Mesenchymal stem cell (in vitro differentiated cells and primary cell): ENCODE measurements around the gene CHL1.

ENCODE experiments used
- DNase-seq: peaks from one replicate; pipeline ENCODE4 v3.0.0-alpha.2; 2013
- H2AFZ ChIP-seq: one replicate; pipeline ENCODE4 v1.6.1; 2013; ENCODE audit warnings: low read depth, mild to moderate bottlenecking, control low read depth, inconsistent platforms, low read length, moderate library complexity
- H2AK5ac ChIP-seq: 2 replicates; pipeline ENCODE4 v1.6.1; 2013; ENCODE audit warnings: low read length, moderate library complexity, mild to moderate bottlenecking, inconsistent platforms; ENCODE audit not compliant: severe bottlenecking
- H2BK120ac ChIP-seq: one replicate; pipeline ENCODE4 v1.6.1; 2013; ENCODE audit warnings: low read depth, mild to moderate bottlenecking, inconsistent platforms, low read length, moderate library complexity
- H2BK12ac ChIP-seq, 2 experiments: one replicate each; pipeline ENCODE4 v1.6.1; 2013; ENCODE audit warnings: inconsistent platforms in 2 of 2, low read length in 2 of 2, mild to moderate bottlenecking in 2 of 2, moderate library complexity in 2 of 2, control low read depth in 1 of 2
- H2BK15ac ChIP-seq: one replicate; pipeline ENCODE4 v1.6.1; 2013; ENCODE audit warnings: mild to moderate bottlenecking, low read depth, inconsistent platforms; ENCODE audit not compliant: poor library complexity, severe bottlenecking
- H2BK5ac ChIP-seq: 2 replicates; pipeline ENCODE4 v1.6.1; 2013; ENCODE audit warnings: low read depth, mild to moderate bottlenecking, low read length, control low read depth, inconsistent platforms; ENCODE audit not compliant: poor library complexity, severe bottlenecking
- H3K14ac ChIP-seq, 2 experiments: one replicate each; pipeline ENCODE4 v1.6.1; 2013; ENCODE audit warnings: inconsistent platforms in 2 of 2, low read length in 2 of 2, control low read depth in 1 of 2, mild to moderate bottlenecking in 1 of 2, moderate library complexity in 1 of 2
- H3K18ac ChIP-seq, 2 experiments: one replicate each; pipeline ENCODE4 v1.6.1; 2013; ENCODE audit warnings: inconsistent platforms in 2 of 2, low read length in 2 of 2, control low read depth in 1 of 2, low read depth in 1 of 2, mild to moderate bottlenecking in 1 of 2
- H3K23ac ChIP-seq, 2 experiments: one replicate each; pipeline ENCODE4 v1.6.1; 2013; ENCODE audit warnings: inconsistent platforms in 2 of 2, low read length in 2 of 2, mild to moderate bottlenecking in 2 of 2, moderate library complexity in 2 of 2, control low read depth in 1 of 2
- H3K27ac ChIP-seq: 2 replicates; pipeline ENCODE4 v1.5.1; 2013; ENCODE audit warnings: mild to moderate bottlenecking, moderate library complexity, low read length, control low read depth, inconsistent platforms; ENCODE audit not compliant: poor library complexity, severe bottlenecking
- H3K27me3 ChIP-seq, 2 experiments: 2 replicates each; pipeline versions ENCODE4 v1.6.1 to v1.7.0; 2013; ENCODE audit warnings: low read length in 2 of 2, mild to moderate bottlenecking in 2 of 2, moderate library complexity in 2 of 2, control low read depth in 1 of 2, inconsistent platforms in 1 of 2; ENCODE audit not compliant: control insufficient read depth in 1 of 2, insufficient read depth in 1 of 2
- H3K36me3 ChIP-seq, 2 experiments: 2 replicates each; pipeline versions ENCODE4 v1.6.1 to v1.7.0; 2013; ENCODE audit warnings: low read length in 2 of 2, control low read depth in 1 of 2, inconsistent platforms in 1 of 2, low read depth in 1 of 2, mild to moderate bottlenecking in 1 of 2; ENCODE audit not compliant: insufficient read depth in 2 of 2, control insufficient read depth in 1 of 2
- H3K4ac ChIP-seq, 2 experiments: one replicate each; pipeline ENCODE4 v1.6.1; 2013; ENCODE audit warnings: inconsistent platforms in 2 of 2, low read length in 2 of 2, mild to moderate bottlenecking in 2 of 2, moderate library complexity in 2 of 2, control low read depth in 1 of 2, low read depth in 1 of 2
- H3K4me1 ChIP-seq: 2 replicates; pipeline ENCODE4 v1.6.1; 2013; ENCODE audit warnings: low read depth, low read length, control low read depth; ENCODE audit not compliant: control insufficient read depth, insufficient read depth
- H3K4me2 ChIP-seq: 2 replicates; pipeline ENCODE4 v1.6.1; 2013; ENCODE audit warnings: low read length, mild to moderate bottlenecking, inconsistent platforms; ENCODE audit not compliant: poor library complexity, severe bottlenecking
- H3K4me3 ChIP-seq, 2 experiments: 2 replicates each; pipeline versions ENCODE4 v1.5.1 to v1.7.0; 2013; ENCODE audit warnings: low read length in 2 of 2, mild to moderate bottlenecking in 2 of 2, control low read depth in 1 of 2, low read depth in 1 of 2; ENCODE audit not compliant: insufficient read depth in 1 of 2
- H3K79me1 ChIP-seq: replicated peaks from 2 replicates; pipeline ENCODE4 v1.6.1; 2013; ENCODE audit warnings: mild to moderate bottlenecking, control low read depth, low read length, inconsistent platforms; ENCODE audit not compliant: poor library complexity, severe bottlenecking
- H3K9ac ChIP-seq: 2 replicates; pipeline ENCODE4 v1.7.0; 2013; ENCODE audit warnings: mild to moderate bottlenecking, low read length, moderate library complexity
- H3K9me3 ChIP-seq: 2 replicates; pipeline ENCODE4 v1.7.0; 2013; ENCODE audit warnings: mild to moderate bottlenecking, low read length; ENCODE audit not compliant: control insufficient read depth
- H4K8ac ChIP-seq: one replicate; pipeline ENCODE4 v1.6.1; 2013; ENCODE audit warnings: inconsistent platforms, mild to moderate bottlenecking, low read length, moderate library complexity
- H4K91ac ChIP-seq: one replicate; pipeline ENCODE4 v1.6.1; 2013; ENCODE audit warnings: mild to moderate bottlenecking, low read length, inconsistent platforms
- WGBS: methylation state at CpG from one replicate; pipeline ENCODE4 v1.1.7; 2013; ENCODE audit warnings: mixed read lengths; 5-methylcytosine and 5-hydroxymethylcytosine counted together

CHL1 gene

DNA sequence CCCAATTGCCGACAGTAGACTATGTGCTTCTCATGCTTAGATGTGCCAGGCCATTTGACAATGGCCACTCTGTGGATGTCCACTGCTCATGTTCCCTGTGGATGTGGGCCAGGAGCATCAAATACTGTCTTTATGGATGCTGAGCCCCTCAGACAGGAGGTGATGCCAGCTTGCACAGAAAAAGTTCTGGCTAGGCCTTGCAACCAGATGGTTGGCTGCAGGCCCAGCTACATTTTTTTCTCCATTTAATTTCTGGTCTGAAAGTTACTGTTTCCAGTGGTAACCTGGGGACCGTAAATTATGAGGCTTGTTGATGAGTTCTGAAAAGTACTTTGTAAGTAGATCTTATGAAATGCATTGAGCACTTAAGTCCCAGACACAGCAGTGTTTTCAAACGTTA is 228.5 kb downstream of the CHL1 start:
- Histone ChIP-seq H3K9ac (no peak overlapping the region), H3K9me3 (no peaks in the 10 kb centered on the region), H3K4me3 (no peak overlapping the region), H3K79me1 (no peaks in the 10 kb centered on the region), H3K36me3 (no peaks in the 10 kb centered on the region), H4K91ac (no peak overlapping the region), H3K14ac (no peak overlapping the region), H2BK120ac (no peak overlapping the region), H3K18ac (no peak overlapping the region), H2BK15ac (no peak overlapping the region), H3K4me2 (no peak overlapping the region), H3K4ac (no peak overlapping the region), H3K4me1 (no peaks in the 10 kb centered on the region), H2AK5ac (no peak overlapping the region), H3K27me3 (no peaks in the 10 kb centered on the region), H2BK5ac (no peak overlapping the region), H4K8ac (no peak overlapping the region), H2AFZ (no peak overlapping the region), H3K23ac (no peak overlapping the region), H3K27ac (no peak overlapping the region), H2BK12ac (no peak overlapping the region)
- 95% methylated on average over 2 of the region's 3 CpGs for WGBS
- no peak for DNase-seq

DNA sequence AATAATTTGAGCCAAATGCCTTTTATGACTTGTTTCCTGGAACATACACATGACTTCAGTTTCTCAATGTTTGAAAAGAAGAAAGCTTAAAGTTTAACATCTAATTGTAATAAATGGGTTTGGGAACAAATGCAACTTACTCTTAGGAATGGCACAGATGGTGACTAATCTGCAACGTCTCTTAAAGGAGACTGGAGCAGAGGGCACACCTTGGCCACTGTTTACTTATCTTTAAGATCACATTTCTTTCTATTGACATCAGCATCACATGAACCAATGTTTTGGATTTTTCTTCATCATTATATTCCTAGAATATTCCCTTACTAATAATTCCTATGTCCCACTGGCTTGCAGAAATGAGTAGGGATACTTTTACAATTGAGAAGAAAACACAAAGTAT is 229.5 kb downstream of the CHL1 start:
- H3K36me3 ChIP-seq = no peaks in the 10 kb centered on the region
- H3K4me2 ChIP-seq = no peak overlapping the region
- H3K9ac ChIP-seq = no peak overlapping the region
- H2BK12ac ChIP-seq = no peak overlapping the region
- H4K91ac ChIP-seq = no peak overlapping the region
- no peak overlapping the region for H2AFZ ChIP-seq
- no peak overlapping the region for H3K14ac ChIP-seq
- H3K23ac ChIP-seq = no peak overlapping the region
- H4K8ac ChIP-seq = no peak overlapping the region
- H3K27ac ChIP-seq = no peak overlapping the region
- H3K79me1 ChIP-seq = no peaks in the 10 kb centered on the region
- H3K4ac ChIP-seq = no peak overlapping the region
- H3K27me3 ChIP-seq = no peaks in the 10 kb centered on the region
- no peak overlapping the region for H2BK15ac ChIP-seq
- no peak overlapping the region for H2AK5ac ChIP-seq
- H3K4me1 ChIP-seq = no peaks in the 10 kb centered on the region
- WGBS = 56% methylated on average over 1 of the region's 1 CpG
- H3K9me3 ChIP-seq = no peaks in the 10 kb centered on the region
- H3K18ac ChIP-seq = no peak overlapping the region
- H2BK120ac ChIP-seq = no peak overlapping the region
- no peak overlapping the region for H2BK5ac ChIP-seq
- H3K4me3 ChIP-seq = no peak overlapping the region
- DNase-seq = no peak

DNA sequence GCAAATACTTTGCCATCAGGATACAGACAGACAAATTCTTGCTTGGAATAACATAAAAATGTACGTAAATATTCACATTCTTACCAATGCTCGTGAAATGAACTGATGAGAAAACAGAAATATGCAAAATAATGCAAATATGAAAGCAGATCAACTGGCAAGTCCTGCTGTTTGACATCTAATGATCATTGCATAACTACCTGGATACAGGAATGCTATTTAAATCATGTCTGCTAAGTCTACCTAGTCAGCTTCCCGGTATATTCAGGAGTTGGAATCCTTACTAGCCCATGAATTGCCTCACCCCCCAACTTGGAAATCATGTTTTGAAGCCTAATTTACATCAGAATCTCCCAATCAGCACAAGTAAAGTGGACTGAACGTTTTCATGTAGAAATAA is 230.6 kb downstream of the CHL1 start:
- Histone ChIP-seq H3K18ac (no peak overlapping the region), H2BK5ac (no peak overlapping the region), H2BK120ac (no peak overlapping the region), H3K79me1 (no peaks in the 10 kb centered on the region), H3K27me3 (no peaks in the 10 kb centered on the region), H2AK5ac (no peak overlapping the region), H3K14ac (no peak overlapping the region), H3K4me1 (no peaks in the 10 kb centered on the region), H2BK12ac (no peak overlapping the region), H3K4me2 (no peak overlapping the region), H3K36me3 (no peaks in the 10 kb centered on the region), H3K27ac (no peak overlapping the region), H2AFZ (no peak overlapping the region), H4K8ac (no peak overlapping the region), H3K9me3 (no peaks in the 10 kb centered on the region), H4K91ac (no peak overlapping the region), H3K4me3 (no peak overlapping the region), H3K4ac (no peak overlapping the region), H2BK15ac (no peak overlapping the region), H3K23ac (no peak overlapping the region), H3K9ac (no peak overlapping the region)
- DNase-seq = no peak
- 53% methylated on average over 1 of the region's 4 CpGs for WGBS

DNA sequence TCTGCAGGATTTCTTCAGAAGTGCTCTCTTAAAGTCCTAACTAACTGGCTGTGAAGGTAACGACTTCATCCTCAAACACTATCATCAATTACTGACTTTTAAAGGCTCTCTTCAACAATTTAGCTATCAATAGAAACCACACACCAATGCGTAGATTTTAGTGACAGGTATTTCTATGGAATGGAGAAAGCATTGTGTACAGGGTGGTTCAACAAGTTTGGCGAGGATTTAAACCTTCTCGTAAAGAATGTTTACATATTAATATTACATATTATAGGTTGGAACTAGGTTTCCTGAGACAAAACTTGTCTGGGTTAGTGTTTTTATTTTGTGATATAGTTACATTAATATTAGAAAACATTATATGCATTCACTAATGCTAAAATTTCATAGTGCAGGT is 233.6 kb downstream of the CHL1 start:
- Histone ChIP-seq H4K8ac (no peak overlapping the region), H3K14ac (no peak overlapping the region), H3K23ac (no peak overlapping the region), H3K27ac (no peak overlapping the region), H3K4me1 (no peaks in the 10 kb centered on the region), H4K91ac (no peak overlapping the region), H2AFZ (no peak overlapping the region), H2BK120ac (no peak overlapping the region), H3K36me3 (no peaks in the 10 kb centered on the region), H2BK15ac (no peak overlapping the region), H3K9me3 (no peaks in the 10 kb centered on the region), H3K18ac (no peak overlapping the region), H3K9ac (no peak overlapping the region), H2AK5ac (no peak overlapping the region), H3K4ac (no peak overlapping the region), H3K27me3 (no peaks in the 10 kb centered on the region), H3K4me3 (no peak overlapping the region), H2BK5ac (no peak overlapping the region), H3K4me2 (no peak overlapping the region), H3K79me1 (no peaks in the 10 kb centered on the region), H2BK12ac (no peak overlapping the region)
- no peak for DNase-seq
- WGBS = 55% methylated on average over 1 of the region's 4 CpGs
